LNCaP clone FGC (cell line): ENCODE results near the gene KLHL6.
"Not testable (repeated sequence)": the region's sequence is repeated elsewhere in the genome, so short reads cannot be mapped to it uniquely, and the experiment has no call there.

Source experiments
- DNase-seq: peaks from one replicate; pipeline ENCODE4 v3.0.0-alpha.2; 2011; ENCODE audit warnings: low read depth
- H3K4me3 ChIP-seq: 2 replicates; pipeline ENCODE4 v1.5.1; 2011; ENCODE audit warnings: mild to moderate bottlenecking, low read depth, low read length, control low read depth
- TF ChIP-seq, protein P1 (sequence below): IDR thresholded peaks from 2 replicates; pipeline ENCODE4 v1.5.1; 2012; ENCODE audit warnings: mild to moderate bottlenecking; ENCODE audit not compliant: control insufficient read depth, insufficient read depth; ENCODE audit errors: extremely low read depth

The KLHL6 gene

GRCh38 chr3:183527428-183528379, 27.8 kb downstream of the KLHL6 start:
- DNase-seq = no peak
- TF ChIP-seq, protein P1, sequence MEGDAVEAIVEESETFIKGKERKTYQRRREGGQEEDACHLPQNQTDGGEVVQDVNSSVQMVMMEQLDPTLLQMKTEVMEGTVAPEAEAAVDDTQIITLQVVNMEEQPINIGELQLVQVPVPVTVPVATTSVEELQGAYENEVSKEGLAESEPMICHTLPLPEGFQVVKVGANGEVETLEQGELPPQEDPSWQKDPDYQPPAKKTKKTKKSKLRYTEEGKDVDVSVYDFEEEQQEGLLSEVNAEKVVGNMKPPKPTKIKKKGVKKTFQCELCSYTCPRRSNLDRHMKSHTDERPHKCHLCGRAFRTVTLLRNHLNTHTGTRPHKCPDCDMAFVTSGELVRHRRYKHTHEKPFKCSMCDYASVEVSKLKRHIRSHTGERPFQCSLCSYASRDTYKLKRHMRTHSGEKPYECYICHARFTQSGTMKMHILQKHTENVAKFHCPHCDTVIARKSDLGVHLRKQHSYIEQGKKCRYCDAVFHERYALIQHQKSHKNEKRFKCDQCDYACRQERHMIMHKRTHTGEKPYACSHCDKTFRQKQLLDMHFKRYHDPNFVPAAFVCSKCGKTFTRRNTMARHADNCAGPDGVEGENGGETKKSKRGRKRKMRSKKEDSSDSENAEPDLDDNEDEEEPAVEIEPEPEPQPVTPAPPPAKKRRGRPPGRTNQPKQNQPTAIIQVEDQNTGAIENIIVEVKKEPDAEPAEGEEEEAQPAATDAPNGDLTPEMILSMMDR = no peak
- no peak overlapping the region for H3K4me3 ChIP-seq

GRCh38 chr3:183526838-183527427, 28.6 kb downstream of the KLHL6 start:
- TF ChIP-seq, protein P1 = no peak
- no peak overlapping the region for H3K4me3 ChIP-seq
- DNase-seq = no peak

DNA sequence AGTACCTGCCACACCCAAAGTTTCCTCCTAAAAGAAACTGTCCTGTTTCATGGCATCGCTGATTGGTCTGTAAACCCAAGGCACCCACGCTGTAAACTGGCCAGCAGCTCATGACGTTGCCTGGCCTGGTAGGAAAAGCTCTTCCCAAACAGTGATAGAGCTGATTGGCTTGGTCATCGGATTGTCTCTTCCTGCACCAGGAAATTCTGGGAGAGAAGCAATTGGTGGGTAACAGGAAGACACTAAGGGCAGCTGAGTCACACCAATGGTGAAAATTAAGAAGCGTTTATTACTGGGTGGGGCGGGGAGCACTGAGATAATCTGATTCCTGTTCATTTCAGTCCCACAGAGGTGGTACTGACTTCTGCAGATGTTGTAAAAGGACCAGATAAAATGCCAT, 31.0 kb downstream of the KLHL6 start:
- no peak overlapping the region for H3K4me3 ChIP-seq
- no peak for DNase-seq
- TF ChIP-seq, protein P1 = no peak

DNA sequence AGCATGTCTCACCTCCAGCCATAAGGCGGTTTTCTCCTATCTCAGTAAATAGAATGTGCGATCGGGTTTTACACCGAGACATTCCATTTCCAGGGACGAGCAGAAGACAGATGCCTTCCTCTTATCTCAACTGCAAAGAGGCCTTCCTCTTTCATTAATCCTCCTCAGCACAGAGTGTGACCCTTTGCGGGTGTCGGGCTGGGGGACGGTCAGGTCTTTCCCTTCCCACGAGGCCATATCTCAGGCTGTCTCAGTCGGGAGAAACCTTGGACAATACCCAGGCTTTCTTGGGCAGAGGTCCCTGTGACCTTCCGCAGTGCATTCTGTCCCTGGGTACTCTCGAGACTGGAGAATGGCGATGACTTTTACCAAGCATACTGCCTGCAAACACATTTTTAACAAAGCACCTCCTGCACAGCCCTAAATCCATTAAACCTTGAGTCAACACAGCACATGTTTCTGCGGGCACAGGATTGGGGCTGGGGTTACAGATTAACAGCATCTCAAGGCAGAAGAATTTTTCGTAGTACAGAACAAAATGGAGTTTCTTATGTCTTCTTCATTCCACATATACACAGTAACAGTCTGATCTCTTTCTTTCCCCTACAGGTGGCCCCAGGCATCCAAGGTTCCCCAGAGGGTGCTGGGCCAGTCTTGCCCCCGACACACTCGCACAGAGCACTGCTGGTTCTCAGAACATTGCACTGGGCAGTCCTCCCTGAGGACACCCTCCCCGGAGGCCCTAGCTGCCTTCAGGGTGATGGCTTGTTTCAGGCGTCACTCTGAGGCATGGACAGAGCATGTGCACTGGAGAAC, 34.6 kb downstream of the KLHL6 start:
- not testable (repeated sequence) for DNase-seq, H3K4me3 ChIP-seq

DNA sequence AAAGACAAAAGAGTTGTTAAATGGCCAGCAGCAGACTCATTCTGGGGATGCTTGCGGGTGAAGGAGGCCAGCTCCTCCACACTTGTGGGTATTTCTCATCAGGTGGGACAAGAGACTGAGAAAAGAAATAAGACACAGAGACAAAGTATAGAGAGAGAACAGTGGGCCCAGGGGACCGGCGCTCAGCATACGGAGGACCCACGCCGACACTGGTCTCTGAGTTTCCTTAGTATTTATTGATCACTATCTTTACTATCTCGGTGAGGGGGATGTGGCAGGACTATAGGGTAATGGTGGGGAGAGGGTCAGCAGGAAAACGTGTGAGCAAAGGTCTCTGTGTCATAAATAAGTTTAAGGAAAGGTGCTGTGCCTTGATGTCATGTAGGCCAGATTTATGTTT, 35.2 kb downstream of the KLHL6 start:
- not testable (repeated sequence) for H3K4me3 ChIP-seq, DNase-seq

GRCh38 chr3:183519891-183520290, 35.6 kb downstream of the KLHL6 start:
- H3K4me3 ChIP-seq = no peak overlapping the region
- TF ChIP-seq, protein P1 = no peak
- no peak for DNase-seq

- no peak for DNase-seq
Observed at GRCh38 chr3:183518491-183519251, 36.8 kb downstream of the KLHL6 start.

More at GRCh38 chr3:183518491-183519251, 36.8 kb downstream of the KLHL6 start:
- TF ChIP-seq, protein P1 = no peak
- no peak overlapping the region for H3K4me3 ChIP-seq
